ENCODE results near the gene VMAC.
A peak's percentile ranks its signal among the peaks of the same experiment; 100 is the strongest.

VMAC gene

DNA sequence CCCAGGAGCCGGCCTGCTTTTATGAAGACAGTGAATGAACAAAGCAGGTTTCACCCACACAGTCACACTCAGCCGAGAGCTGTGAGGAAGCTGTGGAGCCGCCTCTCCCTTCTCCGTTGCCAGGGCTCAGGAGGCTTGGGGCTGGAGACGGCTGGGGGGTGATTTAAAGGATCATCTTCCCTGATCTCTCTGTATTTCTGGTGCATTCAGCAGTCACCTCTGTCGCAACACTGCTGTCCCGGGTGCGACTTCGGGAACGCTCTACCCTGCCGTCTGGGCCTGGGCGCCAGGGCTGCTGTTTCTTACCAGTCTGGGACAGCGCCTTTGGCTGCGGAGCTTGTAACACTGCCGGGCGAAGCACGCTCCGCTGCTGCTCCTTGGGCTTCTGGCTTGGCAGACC is 27.5 kb downstream of the VMAC start:
- in situ Hi-C loops (cut with HindIII; ENCODE audit: low sequenced_read_pairs): no loop called here
- TF ChIP-seq, protein P1, sequence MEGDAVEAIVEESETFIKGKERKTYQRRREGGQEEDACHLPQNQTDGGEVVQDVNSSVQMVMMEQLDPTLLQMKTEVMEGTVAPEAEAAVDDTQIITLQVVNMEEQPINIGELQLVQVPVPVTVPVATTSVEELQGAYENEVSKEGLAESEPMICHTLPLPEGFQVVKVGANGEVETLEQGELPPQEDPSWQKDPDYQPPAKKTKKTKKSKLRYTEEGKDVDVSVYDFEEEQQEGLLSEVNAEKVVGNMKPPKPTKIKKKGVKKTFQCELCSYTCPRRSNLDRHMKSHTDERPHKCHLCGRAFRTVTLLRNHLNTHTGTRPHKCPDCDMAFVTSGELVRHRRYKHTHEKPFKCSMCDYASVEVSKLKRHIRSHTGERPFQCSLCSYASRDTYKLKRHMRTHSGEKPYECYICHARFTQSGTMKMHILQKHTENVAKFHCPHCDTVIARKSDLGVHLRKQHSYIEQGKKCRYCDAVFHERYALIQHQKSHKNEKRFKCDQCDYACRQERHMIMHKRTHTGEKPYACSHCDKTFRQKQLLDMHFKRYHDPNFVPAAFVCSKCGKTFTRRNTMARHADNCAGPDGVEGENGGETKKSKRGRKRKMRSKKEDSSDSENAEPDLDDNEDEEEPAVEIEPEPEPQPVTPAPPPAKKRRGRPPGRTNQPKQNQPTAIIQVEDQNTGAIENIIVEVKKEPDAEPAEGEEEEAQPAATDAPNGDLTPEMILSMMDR (IDR thresholded peaks at IDR 0.05; ENCODE audit: low read depth, low read length): no peak
- DNase-seq (ENCODE audit: low read depth, low spot score): no peak
- no peak overlapping the region for H3K4me3 ChIP-seq (ENCODE audit: low read depth, low read length)

DNA sequence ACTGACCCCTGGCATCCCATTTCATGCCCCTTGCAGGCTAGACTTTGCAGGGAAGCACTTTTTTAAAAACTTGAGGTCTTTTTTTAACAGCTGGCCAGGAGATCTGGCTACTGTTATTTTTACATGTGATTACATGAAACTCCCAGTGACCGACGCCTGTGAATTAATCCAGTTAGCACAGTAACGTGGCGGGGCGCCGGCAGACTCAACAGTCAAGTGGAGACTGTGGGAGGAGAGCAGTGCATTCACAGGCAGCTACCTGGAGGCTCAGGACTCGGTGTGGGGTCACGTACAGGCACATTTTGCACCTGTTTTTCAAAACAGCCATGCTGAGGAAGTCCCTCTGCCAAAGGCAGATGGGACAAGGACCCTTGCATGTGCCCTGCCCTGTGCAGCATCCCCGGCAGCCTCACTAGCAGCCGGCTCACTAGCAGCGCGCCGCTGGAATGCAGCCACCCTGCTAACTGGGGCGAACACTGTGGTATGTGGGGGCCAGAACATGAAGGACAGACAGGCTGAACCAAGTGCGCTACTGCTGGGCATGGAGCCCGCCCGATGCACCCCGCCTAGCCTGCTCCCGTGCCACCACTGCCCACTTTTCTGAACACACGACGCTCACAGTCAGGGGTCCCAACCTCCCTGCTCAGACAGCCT is 28.1 kb downstream of the VMAC start:
- TF ChIP-seq, protein P1 (IDR thresholded peaks at IDR 0.05; ENCODE audit: low read depth, low read length): no peak
- no peak for DNase-seq (ENCODE audit: low read depth, low spot score)
- in situ Hi-C loops (cut with HindIII; ENCODE audit: low sequenced_read_pairs): no loop called here
- H3K4me3 ChIP-seq (ENCODE audit: low read depth, low read length): no peak overlapping the region

DNA sequence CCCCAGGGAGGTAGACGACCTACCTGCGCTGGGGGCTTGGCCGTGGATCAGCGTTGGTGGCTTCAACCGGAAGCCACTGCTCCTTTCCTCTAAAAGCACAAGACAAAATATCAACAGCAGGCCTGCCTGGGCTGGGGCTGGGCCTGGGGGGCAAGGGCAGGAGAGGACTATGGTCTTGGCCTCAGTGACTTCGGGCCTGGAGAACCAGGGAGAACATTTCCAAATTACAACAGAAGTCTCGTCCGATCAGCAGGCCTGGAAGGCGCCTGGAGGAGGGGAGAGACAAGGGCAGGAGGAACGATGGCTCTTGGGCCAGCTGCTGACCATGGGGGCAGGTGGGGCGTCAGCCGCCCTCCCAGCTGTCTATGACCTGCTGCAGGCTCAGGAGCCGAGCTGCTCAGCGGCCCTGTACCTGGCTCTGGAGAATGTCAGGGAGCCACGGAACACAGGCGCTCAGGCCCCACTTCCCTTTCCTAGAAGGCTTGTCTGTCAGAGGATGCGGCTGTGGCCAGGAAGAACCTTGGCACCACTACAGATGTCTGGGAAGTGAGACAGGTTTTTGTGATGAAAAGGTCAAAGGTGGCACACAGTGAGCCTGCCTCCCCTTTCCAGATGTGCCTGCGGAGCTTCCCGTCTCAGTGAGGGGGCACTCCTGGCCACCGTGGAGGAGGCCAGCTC is 28.9 kb downstream of the VMAC start:
- no peak overlapping the region for H3K4me3 ChIP-seq (ENCODE audit: low read depth, low read length)
- no peak for DNase-seq (ENCODE audit: low read depth, low spot score)
- in situ Hi-C loops (cut with HindIII; ENCODE audit: low sequenced_read_pairs): no loop called here
- TF ChIP-seq, protein P1 (IDR thresholded peaks at IDR 0.05; ENCODE audit: low read depth, low read length): no peak

DNA sequence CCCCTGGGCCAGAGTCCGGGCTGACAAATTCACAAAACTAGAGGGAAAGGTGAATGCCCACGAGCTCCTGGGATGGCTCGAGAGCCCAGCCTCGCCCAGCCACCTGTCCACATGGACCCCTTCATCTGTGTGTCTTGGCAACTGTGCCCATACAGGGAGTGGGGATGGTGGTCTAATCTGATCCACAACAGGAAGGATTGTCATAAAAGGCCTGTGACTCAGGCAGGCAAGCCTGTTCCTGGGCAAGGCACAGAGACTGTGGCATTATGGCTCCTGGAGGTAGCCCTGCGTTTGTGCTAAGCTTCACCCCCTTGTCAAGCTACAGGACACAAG is 29.4 kb downstream of the VMAC start:
- TF ChIP-seq, protein P1 (IDR thresholded peaks at IDR 0.05; ENCODE audit: low read depth, low read length): no peak
- in situ Hi-C loops (cut with HindIII; ENCODE audit: low sequenced_read_pairs): no loop called here

DNA sequence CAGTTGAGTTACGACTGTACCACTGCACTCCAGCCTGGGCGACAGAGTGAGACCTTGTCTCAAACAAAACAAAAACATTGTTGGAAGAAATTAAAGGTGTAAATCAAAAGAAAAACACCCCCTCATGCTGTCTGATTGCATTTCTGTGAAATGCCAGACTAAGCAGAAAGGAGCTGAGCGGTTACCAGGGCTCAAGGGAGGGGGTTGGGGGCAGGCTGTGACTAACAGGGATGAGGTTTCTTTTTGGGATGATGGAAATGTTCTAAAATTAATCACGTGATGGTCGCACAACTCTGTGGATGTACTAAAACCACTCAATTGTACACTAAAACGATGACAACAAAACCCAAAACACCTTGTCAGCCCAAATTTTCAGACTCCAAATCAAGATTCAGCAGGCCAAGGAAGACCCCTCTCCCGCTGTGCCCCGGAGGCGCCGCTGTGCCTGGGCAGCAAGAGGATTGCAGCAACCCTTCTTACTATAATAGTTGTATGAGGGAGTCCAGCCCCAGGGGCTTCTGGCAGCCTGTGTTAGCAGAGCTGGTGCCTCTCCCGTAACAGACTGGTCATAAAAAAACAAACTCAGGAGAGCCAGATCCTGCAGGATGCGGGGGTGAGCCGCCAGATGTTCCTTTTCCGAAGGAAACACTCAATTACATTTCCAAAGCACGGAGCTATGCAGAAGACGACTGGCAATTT is 30.3 kb downstream of the VMAC start:
- peak; percentile 50 for DNase-seq (ENCODE audit: low read depth, low spot score)
- in situ Hi-C loops (cut with HindIII; ENCODE audit: low sequenced_read_pairs): no loop called here
- TF ChIP-seq, protein P1 (IDR thresholded peaks at IDR 0.05; ENCODE audit: low read depth, low read length): no peak
- H3K4me3 ChIP-seq (ENCODE audit: low read depth, low read length): no peak overlapping the region

More for the DNA sequence above, 29.4 kb downstream of the VMAC start:
- DNase-seq (ENCODE audit: low read depth, low spot score): no peak
- H3K4me3 ChIP-seq (ENCODE audit: low read depth, low read length): no peak overlapping the region

DNA sequence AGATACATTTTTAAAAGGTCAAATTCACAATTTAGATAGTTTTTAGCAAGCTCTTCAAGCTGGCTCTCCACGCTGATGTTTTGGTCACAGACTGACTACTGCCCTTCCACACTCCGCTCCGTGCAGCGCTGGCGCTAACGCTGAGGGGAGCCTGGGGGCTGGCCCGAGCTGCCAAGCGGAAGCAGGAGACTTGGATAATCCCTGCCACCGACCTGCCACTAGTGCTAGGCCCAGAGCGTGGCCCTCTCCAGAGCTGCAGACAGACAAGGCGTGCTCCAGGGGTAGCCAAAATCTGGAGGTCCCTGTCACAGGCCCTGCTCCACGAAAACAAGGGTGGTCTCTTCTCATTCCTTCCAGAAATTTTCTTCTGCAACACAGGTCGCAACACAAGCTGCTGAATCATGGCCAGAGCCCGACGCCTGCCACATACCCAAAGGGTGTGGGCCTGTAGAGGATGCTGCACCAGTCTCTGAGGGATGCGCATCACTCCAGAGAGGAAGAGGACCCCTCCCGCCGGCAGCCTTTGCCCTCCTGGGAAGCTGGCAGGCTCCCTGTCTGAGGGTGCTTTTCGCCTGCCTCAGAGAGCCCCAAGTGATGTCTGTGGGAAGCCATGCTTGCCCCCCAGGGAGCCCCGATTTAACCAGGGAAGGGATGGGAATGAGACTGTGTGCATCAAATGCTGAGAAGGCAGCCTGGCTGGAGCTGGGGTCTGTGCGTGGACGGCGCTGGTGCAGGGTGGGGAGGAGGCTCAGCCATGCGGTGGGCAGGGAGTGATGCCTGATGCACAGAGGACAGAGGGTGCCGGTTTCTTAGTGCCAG is 31.0 kb downstream of the VMAC start:
- DNase-seq (ENCODE audit: low read depth, low spot score): no peak
- H3K4me3 ChIP-seq (ENCODE audit: low read depth, low read length): no peak overlapping the region
- in situ Hi-C loops (cut with HindIII; ENCODE audit: low sequenced_read_pairs): no loop called here

More for the DNA sequence above, 31.0 kb downstream of the VMAC start:
- TF ChIP-seq, protein P1 (IDR thresholded peaks at IDR 0.05; ENCODE audit: low read depth, low read length): no peak
